Activated effector memory CD4-positive, alpha-beta T cell treated with Interleukin-2 at 50 U/mL for 16 hours (primary cell): ENCODE results near the gene FAM98C.

Experiments
- DNase-seq: peaks from one replicate; pipeline ENCODE4 v3.0.0-alpha.2; 2020

Gene FAM98C

GRCh38 chr19:38429055-38429810, 26.3 kb downstream of the FAM98C start:
- DNase-seq: no peak

- no peak for DNase-seq
These were observed 26.9 kb downstream of the FAM98C start for GRCh38 chr19:38429811-38430156.

DNA sequence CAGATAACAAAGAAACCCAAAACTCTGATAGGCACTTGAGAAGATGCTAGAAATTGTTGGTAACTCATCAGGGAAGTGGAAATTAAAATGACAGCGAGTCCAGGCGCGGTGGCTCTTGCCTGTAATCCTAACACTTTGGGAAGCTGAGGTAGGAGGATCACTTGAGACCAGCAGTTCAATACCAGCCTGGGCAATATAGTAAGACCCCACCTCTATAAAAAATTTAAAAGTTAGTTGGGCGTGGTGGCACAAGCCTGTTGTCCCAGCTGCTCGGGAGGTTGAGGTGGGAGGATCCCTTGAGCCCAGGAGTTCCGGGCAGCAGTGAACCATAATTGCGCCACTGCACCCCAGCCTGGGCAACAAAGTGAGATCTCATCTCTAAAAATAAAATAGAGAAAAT, 28.0 kb downstream of the FAM98C start:
- DNase-seq: no peak

DNA sequence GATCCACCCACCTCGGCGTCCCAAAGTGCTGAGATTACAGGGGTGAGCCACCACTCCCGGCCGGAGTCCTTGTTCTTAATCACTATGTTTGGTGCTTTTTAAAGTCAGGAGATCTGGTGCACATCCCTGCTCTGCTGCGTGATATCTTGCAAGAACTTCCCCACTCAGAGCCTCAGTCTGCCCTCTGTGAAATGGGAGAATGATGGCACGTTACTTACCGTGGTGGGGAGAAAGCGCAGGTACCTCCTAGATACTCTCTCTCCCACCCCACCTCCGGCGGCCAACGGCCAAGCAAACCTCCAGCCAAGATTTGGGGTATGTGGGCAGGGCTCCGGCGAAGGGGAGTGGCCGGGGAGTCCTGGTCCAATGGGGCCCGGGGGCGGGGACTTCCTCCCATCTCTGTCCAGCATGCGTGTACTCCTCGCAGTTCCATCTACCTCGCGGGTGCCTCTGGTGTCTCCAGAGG, 30.4 kb downstream of the FAM98C start, which contains the start of gene RYR1:
RYR1 (plus strand) TSS at position 424 of the 466 bp plus-strand sequence. CDS start 139 bp downstream, outside the sequence.
- DNase-seq: peak; percentile 12

- DNase-seq: no peak
These were observed 31.7 kb downstream of the FAM98C start for GRCh38 chr19:38434549-38435051.

- no peak for DNase-seq
These were observed 34.4 kb downstream of the FAM98C start for GRCh38 chr19:38437295-38437694.

DNA sequence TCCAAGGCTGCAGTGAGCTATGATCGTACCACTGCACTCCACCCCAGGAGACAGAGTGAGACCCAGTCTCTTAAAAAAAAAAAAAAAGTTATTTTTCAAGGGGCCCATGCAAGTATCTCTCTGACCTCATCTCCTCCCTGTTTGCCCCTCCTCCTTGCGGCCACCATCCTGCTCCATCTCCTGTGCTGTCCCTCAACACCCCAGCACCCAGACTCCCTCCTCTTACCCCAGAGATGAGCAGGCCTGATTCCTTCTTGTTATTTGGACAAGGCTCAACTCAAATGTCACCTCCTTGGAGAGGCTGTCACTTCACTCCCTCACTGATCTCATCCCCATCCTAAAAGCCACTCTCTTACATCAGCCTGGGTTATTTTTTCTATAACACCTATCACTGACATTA, 35.0 kb downstream of the FAM98C start:
- no peak for DNase-seq

DNA sequence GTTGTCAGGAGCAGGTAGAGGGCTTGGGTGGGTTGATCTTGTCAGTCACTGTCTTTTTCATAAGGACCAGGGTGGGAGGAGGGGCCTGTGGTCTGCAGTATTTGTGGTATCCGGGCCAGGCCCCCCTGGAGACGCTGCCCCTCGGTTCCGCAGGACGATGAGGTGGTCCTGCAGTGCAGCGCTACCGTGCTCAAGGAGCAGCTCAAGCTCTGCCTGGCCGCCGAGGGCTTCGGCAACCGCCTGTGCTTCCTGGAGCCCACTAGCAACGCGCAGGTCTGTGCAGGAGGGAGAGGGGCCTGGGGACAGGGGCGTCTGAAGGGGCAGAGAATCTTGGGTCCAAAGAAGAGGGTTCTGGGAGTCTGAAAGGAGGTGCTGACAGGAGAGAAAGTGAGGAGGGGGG, 37.7 kb downstream of the FAM98C start:
- no peak for DNase-seq

DNA sequence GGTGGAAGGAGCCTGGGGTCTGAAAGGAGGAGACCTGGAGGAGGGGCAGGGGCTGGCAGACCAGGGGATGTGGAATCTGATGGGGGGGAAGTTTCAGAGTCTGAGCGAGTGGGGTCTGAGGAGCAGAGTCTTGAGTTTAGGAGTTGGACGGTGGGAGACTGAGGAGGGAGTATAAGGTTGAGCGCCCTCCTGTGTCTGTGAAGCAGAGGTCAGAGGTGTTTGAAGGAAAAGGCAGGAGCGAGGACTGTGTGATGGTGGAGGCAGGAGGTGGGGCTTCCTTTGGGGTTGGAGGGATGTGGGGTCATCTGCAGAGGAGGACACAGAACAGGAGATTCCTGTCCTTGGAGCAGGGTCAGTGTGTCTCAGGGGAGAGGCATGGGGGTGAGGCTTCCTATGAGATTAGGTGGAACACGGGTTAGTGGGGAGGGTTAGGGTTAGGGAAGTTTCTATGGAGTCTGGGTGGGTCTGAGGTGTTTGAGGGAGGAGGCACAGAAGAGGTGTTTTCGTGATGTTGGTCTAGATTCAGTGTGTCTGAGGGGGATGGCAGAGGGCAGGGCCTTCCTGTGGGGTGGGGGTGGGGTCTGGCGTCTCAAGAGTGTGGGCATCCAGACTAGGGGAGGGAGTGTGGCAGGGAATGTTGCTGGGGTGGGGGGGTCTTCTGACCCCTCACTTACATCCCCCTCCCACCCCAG, 38.9 kb downstream of the FAM98C start:
- no peak for DNase-seq

GRCh38 chr19:38442736-38443135, 39.8 kb downstream of the FAM98C start:
- no peak for DNase-seq

- no peak for DNase-seq
These were observed 40.6 kb downstream of the FAM98C start for GRCh38 chr19:38443458-38443999.

DNA sequence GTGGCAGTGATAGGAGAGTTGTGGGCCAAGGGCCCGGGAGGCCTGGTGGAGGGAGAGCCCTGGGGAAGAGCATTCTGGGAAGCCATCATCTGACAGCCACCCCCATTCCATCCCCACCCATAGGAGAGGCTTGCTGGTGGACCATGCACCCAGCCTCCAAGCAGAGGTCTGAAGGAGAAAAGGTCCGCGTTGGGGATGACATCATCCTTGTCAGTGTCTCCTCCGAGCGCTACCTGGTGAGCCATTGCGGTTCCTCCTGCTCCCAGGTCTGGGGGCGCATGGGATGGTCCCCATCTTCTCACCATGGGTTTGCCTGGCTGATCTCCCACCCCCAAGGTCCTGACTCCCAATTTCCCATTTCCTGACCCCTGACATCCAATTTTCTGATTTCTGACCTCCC, 41.1 kb downstream of the FAM98C start:
- no peak for DNase-seq

DNA sequence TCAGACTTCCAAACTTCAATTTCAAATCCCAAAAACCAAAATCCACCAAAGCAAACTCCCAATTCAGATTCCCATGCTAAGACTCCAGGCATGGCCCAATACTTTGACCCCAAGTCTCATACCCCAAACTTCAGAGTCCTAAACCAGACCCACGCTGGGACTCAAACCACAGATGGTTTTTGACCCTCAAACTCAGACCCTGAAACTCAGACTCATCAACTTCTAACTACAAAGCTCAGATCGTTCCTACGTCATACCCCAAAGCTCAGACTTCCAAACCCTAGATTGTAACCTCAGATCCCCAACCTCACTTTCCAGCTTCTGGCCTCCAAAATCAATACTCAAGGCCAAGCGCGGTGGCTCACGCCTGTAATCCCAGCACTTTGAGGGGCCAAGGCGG, 42.5 kb downstream of the FAM98C start:
- DNase-seq: no peak

DNA sequence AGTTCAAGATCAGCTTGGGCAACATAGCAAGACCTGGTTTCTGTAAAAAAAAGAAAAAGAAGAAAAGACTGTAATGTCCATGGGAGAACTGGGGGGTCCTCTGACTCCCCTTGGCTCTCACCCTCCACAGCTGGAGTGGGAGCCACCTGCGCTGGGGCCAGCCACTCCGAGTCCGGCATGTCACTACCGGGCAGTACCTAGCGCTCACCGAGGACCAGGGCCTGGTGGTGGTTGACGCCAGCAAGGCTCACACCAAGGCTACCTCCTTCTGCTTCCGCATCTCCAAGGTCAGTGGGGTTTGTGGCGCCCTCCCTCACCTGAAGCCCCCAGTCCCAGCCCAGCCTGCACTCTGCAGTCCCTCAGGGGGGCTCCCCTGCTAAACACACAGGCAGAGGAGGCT, 45.3 kb downstream of the FAM98C start:
- DNase-seq: no peak

GRCh38 chr19:38449518-38449917, 46.6 kb downstream of the FAM98C start:
- no peak for DNase-seq

- no peak for DNase-seq
These were observed 48.1 kb downstream of the FAM98C start for GRCh38 chr19:38451036-38451435.

DNA sequence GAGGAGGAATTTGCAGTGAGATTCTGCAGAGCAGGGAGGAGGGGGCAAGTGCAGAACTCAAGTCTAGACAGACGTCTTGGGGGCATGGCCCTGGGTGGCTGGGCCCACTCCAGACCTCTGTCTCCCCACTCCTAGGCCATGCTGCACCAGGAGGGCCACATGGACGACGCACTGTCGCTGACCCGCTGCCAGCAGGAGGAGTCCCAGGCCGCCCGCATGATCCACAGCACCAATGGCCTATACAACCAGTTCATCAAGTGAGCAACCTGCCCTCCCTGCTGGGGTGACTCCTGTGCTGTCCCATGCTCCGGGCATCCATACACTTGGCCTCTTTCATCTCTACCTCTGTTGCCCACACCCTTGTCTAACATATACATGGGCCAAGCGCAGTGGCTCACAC, 48.7 kb downstream of the FAM98C start:
- DNase-seq: no peak

DNA sequence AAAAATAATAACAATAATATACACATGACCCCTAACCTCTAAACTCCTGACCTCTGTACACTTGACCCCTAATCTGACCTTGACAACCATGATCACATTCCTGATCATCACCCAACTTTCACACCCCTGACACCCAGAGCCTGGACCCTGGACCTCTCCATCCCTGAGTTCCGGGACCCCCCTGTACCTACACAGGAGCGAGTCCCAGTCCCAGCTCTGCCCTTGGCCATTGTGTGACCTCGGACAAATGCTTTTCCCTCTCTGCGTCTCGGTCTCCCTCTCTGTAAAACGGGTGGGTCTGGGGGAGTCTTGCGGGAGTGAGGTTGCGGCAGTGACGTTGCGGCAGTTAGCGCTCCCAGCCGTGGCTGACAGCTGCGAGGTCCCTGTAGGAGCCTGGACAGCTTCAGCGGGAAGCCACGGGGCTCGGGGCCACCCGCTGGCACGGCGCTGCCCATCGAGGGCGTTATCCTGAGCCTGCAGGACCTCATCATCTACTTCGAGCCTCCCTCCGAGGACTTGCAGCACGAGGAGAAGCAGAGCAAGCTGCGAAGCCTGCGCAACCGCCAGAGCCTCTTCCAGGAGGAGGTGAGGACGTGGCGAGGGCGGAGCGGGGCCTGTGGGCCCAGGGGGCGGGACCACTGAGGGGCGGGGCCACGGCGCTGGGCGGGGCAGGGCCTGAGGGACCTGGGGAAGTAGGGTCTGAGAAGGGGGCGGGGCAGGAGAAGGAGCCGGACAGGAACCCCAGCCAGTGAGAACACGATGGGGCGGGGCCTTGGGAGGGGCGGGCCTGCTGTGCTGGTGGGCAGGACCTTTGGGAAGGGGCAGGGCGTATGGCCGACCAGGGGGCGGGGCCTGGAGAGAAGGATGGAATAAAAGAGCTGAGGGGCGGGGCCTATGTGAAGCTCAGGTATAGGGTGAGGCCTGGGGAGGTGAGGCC, 49.8 kb downstream of the FAM98C start:
- DNase-seq: no peak

- no peak for DNase-seq
These were observed 50.7 kb downstream of the FAM98C start for GRCh38 chr19:38453596-38453995.

- DNase-seq: no peak
These were observed 52.1 kb downstream of the FAM98C start for GRCh38 chr19:38455031-38455430.

DNA sequence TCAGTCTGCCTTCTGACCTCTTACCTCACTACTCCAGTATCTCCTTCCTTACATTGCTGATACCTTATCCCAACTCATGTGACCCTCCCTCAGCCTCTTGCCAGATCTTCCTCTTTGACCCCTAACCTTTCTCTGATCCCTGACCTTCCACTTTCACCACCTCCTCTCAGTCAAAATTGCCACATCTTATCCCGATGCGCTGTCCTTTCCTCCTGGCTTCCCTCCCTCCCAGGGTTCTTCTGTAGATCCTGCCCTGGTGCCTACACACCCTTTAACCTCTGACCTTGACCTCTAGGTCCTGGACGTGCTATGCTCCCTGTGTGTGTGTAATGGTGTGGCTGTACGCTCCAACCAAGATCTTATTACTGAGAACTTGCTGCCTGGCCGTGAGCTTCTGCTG, 54.3 kb downstream of the FAM98C start:
- no peak for DNase-seq

- DNase-seq: no peak
These were observed 55.0 kb downstream of the FAM98C start for GRCh38 chr19:38457690-38458405.
